ENCODE data around the gene PUS10. TPM values are rescaled to one million over a fixed set of nuclear protein-coding genes. Genes with fewer than 3 reads are reported as not detected.
"Not testable (repeated sequence)": the region's sequence is repeated elsewhere in the genome, so short reads cannot be mapped to it uniquely, and the experiment has no call there.

Gene PUS10
- total RNA-seq, 3 donors from 2014 or later = 8.2 to 16.2 (median 9.3) TPM

DNA sequence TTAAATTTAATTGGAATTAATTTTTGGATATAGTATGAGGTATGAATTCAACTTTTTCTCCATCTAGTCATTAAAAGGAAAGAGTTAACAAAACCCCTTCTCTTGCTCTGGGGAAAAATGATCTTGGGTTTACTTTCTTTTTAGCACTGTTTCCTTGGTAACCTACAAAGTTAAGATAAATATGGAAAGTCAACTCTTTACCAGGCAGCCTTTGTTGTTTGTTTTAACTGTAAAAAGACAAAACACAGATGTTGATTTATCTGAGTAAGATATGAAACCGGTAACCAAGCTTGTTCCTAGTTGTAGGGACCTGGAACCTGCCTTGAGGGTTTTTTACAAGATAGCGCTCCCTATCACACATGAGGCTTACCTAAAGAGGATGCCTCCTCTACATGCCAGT lies 37.5 kb upstream of the PUS10 start:
- intact Hi-C loops (cut with DNase I; ENCODE audit: low total_unique reads) = no loop called here
- no peaks in the 10 kb centered on the region for H3K36me3 ChIP-seq
- no peaks in the 10 kb centered on the region for H3K9me3 ChIP-seq
- no peaks in the 10 kb centered on the region for H3K4me1 ChIP-seq
- no peak overlapping the region for H3K4me3 ChIP-seq
- TF ChIP-seq, protein P1, sequence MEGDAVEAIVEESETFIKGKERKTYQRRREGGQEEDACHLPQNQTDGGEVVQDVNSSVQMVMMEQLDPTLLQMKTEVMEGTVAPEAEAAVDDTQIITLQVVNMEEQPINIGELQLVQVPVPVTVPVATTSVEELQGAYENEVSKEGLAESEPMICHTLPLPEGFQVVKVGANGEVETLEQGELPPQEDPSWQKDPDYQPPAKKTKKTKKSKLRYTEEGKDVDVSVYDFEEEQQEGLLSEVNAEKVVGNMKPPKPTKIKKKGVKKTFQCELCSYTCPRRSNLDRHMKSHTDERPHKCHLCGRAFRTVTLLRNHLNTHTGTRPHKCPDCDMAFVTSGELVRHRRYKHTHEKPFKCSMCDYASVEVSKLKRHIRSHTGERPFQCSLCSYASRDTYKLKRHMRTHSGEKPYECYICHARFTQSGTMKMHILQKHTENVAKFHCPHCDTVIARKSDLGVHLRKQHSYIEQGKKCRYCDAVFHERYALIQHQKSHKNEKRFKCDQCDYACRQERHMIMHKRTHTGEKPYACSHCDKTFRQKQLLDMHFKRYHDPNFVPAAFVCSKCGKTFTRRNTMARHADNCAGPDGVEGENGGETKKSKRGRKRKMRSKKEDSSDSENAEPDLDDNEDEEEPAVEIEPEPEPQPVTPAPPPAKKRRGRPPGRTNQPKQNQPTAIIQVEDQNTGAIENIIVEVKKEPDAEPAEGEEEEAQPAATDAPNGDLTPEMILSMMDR (IDR thresholded peaks at IDR 0.05) = no peak
- TF ChIP-seq POLR2AphosphoS5 (IDR thresholded peaks at IDR 0.05) (no peak), POLR2A (IDR thresholded peaks at IDR 0.05) (no peak)
- H3K27ac ChIP-seq = no peak overlapping the region
- no peaks in the 10 kb centered on the region for H3K27me3 ChIP-seq
- no peak for DNase-seq (ENCODE audit: low spot score in 2 of 2)

DNA sequence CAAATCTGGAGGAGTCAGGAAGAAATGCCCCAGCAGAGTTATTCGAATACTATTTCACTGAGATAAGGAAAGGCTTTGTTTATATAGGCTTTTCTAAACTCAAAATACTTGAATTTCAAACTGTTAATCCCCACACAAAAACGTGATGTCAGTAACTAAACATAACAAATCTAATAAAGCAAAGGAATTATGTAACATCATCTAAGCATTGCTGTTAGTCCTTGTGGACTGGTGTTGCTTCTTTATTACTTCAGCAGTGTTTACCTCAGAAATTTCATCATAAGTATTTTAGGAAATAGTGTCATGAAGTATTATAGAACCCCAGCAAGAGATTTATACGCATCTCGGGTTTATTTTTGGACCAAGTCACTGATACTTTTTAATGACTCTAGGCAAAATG lies 27.9 kb upstream of the PUS10 start:
- Histone ChIP-seq H3K4me3 (no peak overlapping the region), H3K9me3 (no peaks in the 10 kb centered on the region), H3K4me1 (no peaks in the 10 kb centered on the region), H3K36me3 (peaks cover 8% of the 10 kb centered on the region), H3K27ac (no peak overlapping the region), H3K27me3 (no peaks in the 10 kb centered on the region)
- no peak for DNase-seq (ENCODE audit: low spot score in 2 of 2)
- no peak for TF ChIP-seq POLR2AphosphoS5 (IDR thresholded peaks at IDR 0.05)
- intact Hi-C loops (cut with DNase I; ENCODE audit: low total_unique reads) = no loop called here

DNA sequence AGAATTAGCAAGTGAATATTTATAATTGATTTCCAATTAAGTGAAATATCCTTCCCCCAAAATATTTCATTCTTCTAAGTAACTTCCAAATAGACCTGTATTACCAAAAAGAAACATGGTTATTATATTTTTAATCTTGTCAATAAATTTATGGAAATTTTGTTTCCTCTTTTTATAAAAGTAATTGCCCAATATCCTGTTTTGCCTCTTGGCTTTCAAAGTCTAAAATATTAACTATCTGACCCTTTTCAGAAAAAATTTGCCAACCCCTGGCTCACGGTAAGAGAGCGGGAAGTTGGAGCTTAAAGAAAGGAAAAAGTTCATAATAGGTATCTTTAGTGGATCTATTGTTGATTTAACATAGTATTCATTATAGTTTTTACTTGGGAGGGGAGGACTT lies 27.2 kb upstream of the PUS10 start:
- intact Hi-C loops (cut with DNase I; ENCODE audit: low total_unique reads) = no loop called here
- Histone ChIP-seq H3K27ac (no peak overlapping the region), H3K27me3 (no peaks in the 10 kb centered on the region), H3K36me3 (peaks cover 5% of the 10 kb centered on the region), H3K4me3 (no peak overlapping the region), H3K4me1 (no peaks in the 10 kb centered on the region), H3K9me3 (no peaks in the 10 kb centered on the region)
- TF ChIP-seq, protein P1 (IDR thresholded peaks at IDR 0.05) = no peak
- no peak for TF ChIP-seq POLR2AphosphoS5 (IDR thresholded peaks at IDR 0.05)
- no peak for TF ChIP-seq POLR2A (IDR thresholded peaks at IDR 0.05)
- DNase-seq (ENCODE audit: low spot score in 2 of 2) = no peak

DNA sequence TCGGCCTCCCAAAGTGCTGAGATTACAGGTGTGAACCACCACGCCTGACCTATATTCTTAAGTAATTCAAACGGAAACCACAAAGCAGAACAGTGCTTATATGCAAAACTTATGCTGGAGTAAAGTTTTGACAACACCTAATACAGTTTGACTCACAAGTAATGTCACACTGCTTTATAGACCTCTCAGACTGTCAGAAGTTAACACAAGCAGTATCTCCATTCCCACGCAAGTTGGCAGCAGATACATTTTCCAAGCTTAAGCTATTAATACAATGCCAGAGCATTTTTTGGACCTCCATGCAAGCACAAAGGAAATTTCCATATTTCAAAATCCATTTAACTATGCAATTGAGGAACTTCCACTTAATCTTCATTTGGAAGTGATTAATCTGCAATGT lies 26.6 kb upstream of the PUS10 start:
- H3K36me3 ChIP-seq = no peaks in the 10 kb centered on the region
- no peaks in the 10 kb centered on the region for H3K9me3 ChIP-seq
- H3K4me3 ChIP-seq = no peak overlapping the region
- no peak overlapping the region for H3K27ac ChIP-seq
- intact Hi-C loops (cut with DNase I; ENCODE audit: low total_unique reads) = no loop called here
- H3K4me1 ChIP-seq = no peaks in the 10 kb centered on the region
- no peaks in the 10 kb centered on the region for H3K27me3 ChIP-seq
- TF ChIP-seq, protein P1 (IDR thresholded peaks at IDR 0.05) = no peak
- TF ChIP-seq POLR2A (IDR thresholded peaks at IDR 0.05) (no peak), POLR2AphosphoS5 (IDR thresholded peaks at IDR 0.05) (no peak)
- no peak for DNase-seq (ENCODE audit: low spot score in 2 of 2)

DNA sequence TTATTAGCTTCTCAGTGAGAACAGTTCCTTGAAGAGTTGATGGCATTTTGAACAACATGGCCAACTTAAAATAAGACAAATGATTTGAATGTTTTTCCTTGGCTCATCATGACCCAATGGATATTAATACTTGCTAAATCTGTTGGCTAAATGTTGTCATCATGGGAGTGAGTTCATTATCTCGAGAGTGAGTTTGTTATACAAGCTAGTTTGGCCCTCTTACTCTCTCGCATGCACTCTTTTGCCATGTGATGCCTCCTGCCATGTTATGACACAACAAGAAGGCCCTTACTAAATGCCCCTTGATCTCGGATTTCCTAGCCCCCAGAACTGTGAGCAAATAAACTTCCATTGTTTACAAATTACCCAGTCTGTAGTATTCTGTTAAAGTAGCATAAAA lies 24.8 kb upstream of the PUS10 start:
- H3K27ac ChIP-seq = no peak overlapping the region
- H3K36me3 ChIP-seq = no peaks in the 10 kb centered on the region
- TF ChIP-seq POLR2A (IDR thresholded peaks at IDR 0.05) = no peak
- no peak for TF ChIP-seq POLR2AphosphoS5 (IDR thresholded peaks at IDR 0.05)
- TF ChIP-seq, protein P1 (IDR thresholded peaks at IDR 0.05) = no peak
- no peaks in the 10 kb centered on the region for H3K27me3 ChIP-seq
- H3K4me3 ChIP-seq = no peak overlapping the region
- intact Hi-C loops (cut with DNase I; ENCODE audit: low total_unique reads) = no loop called here
- no peak for DNase-seq (ENCODE audit: low spot score in 2 of 2)
- H3K9me3 ChIP-seq = no peaks in the 10 kb centered on the region
- no peaks in the 10 kb centered on the region for H3K4me1 ChIP-seq

DNA sequence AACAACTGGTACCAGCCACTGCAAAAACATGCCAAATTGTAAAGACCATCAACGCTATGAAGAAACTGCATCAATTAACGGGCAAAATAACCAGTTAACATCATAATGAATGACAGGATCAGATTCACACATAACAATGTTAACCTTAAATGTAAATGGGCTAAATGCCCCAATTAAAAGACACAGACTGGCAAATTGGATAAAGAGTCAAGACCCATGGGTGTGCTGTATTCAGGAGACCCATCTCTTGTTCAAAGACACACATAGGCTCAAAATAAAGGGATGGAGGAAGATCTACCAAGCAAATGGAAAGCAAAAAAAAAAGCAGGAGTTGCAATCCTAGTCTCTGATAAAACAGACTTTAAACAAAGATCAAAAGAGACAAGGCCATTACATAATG lies 18.6 kb upstream of the PUS10 start:
- H3K4me1 ChIP-seq; intact Hi-C loops (cut with DNase I; ENCODE audit: low total_unique reads); H3K9me3 ChIP-seq; H3K36me3 ChIP-seq; H3K27ac ChIP-seq; H3K4me3 ChIP-seq; DNase-seq (ENCODE audit: low spot score in 2 of 2); H3K27me3 ChIP-seq: not testable (repeated sequence)

DNA sequence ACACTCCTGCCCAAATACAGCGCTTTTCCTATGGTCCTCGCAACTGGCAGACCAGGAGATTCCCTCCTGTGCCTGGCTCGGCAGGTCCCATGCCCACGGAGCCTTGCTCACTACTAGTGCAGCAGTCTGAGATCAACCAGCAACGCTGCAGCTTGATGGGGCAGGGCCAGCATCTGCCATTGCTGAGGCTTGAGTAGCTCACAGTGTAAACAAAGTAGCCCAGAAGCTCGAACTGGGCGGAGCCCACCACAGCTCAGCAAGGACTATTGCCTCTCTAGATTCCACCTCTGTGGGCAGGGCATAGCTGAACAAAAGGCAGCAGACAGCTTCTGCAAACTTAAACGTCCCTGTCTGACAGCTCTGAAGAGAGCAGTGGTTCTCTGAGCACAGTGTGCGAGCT lies 16.5 kb upstream of the PUS10 start:
- H3K27ac ChIP-seq; intact Hi-C loops (cut with DNase I; ENCODE audit: low total_unique reads); H3K4me3 ChIP-seq; H3K36me3 ChIP-seq; DNase-seq (ENCODE audit: low spot score in 2 of 2); H3K4me1 ChIP-seq; H3K9me3 ChIP-seq; H3K27me3 ChIP-seq: not testable (repeated sequence)
